ENCODE results near the gene CABP7.

GRCh38 chr22:29689880-29690213 lies 30.0 kb upstream of the CABP7 start:
- TF ChIP-seq CTCF (IDR thresholded peaks at IDR 0.05) (no peak; the same call in 1 of the 2 replicates), POLR2AphosphoS5 (IDR thresholded peaks at IDR 0.05; ENCODE audit: low read depth, low read length) (no peak)

Data from Panc1 (cell line).